Fibroblast of the conjunctiva (primary cell): ENCODE data around the gene KRT33B.
"Not testable (repeated sequence)": the region's sequence is repeated elsewhere in the genome, so short reads cannot be mapped to it uniquely, and the experiment has no call there.

Source experiments
- DNase-seq: peaks from one replicate; pipeline ENCODE4 v3.0.0-alpha.2; 2010; ENCODE audit warnings: low read depth

KRT33B gene

DNA sequence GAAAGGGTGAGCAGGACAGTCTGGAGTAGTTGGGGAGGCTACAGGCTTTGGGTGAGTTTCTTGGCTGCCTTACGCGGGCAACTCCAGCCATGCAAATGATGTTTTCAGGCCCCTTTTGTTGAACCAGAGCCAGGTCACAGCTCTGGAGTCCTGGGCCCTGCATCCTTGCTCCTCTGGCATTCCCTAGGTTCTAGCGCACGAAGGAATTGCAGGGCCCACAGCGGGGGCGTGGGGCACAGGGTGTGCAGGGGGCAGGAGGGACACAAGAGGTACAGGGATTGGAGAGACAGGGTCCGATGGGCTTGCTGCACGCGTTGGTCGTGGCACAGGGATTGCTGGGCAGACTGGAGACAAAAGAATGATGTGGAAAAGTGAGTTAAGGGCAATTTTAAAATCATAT is 24.2 kb upstream of the KRT33B start:
- no peak for DNase-seq

- DNase-seq = no peak
These were observed 23.7 kb upstream of the KRT33B start for GRCh38 chr17:41393294-41393693.

DNA sequence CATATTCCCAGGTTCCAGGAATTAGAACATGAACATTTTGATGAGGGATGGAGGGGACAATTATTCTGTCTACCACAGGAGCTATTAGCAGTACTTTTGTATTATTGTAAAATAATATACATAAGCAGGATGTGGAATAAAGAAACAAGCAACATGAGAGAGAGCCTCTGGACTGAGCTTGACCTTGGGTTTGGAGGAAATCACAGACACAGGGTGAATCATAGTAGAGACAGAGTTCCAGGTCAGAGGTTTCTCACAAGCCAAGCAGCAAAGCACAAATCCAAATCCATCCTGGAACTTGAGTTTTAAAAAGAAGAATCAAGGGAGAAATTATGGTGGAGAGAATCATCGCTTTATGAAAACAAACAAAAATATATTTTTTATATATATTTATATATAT is 22.7 kb upstream of the KRT33B start:
- no peak for DNase-seq

DNA sequence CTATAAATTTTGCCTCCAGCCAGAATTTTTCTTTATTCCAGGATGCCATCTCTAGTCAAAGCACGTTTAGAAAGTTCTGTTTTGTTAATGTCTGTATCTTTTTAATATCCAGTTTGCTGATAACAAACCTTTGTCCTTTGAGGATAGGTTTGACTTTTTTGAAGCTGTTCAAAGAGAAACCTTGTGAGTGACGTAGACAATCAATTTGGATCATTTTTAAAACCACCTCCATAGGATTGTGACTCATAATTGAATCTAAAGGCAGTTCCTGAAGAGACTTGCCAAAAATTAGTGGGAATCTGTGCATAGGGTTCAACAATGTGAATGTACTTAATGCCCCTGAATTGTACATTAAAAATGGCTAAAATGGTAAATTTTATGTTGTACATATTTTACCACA is 21.9 kb upstream of the KRT33B start:
- DNase-seq = no peak

DNA sequence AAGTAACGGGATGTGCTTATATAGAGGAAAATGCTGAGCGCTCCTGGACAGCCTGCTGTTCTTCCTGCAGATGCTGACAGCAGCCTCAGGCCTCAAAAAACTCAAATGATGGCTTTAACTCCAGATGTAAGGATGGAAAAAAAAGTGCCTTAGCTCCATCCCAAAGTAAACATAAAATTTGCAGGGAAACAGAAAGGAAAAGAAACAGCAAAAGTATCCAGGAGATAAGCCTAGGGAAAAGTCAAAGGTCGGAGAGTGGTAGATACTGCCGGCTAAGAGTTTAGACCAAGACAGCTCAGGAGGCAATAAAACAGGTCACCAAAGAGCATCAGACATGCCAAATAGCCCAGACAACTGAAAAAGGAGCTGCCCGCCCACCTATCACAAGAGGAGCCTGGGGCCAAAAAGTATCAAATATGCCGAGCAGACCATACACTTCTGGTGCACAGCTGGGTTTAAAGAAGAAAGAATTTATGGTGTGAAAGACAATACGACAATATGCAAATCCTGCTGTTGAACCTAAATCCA is 20.9 kb upstream of the KRT33B start:
- no peak for DNase-seq

DNA sequence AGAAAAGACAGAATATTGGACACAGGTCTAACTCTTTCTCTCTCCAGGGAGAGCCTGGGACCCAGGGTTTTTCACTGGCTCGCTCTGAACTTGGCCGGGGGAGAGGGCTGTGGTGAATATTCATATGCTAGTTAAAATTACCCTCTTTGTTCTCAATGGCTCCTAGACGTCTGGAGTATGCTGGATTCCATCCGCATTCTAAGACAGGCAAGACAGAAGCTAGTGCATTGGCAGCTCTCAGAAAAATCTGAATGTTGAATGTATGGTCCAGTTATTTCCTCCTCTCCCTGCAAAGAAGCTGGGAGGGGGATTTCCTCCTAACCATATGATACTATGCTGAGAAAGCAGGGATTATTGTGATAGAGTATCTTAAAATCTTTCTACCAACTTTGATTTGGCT is 18.1 kb upstream of the KRT33B start:
- no peak for DNase-seq

DNA sequence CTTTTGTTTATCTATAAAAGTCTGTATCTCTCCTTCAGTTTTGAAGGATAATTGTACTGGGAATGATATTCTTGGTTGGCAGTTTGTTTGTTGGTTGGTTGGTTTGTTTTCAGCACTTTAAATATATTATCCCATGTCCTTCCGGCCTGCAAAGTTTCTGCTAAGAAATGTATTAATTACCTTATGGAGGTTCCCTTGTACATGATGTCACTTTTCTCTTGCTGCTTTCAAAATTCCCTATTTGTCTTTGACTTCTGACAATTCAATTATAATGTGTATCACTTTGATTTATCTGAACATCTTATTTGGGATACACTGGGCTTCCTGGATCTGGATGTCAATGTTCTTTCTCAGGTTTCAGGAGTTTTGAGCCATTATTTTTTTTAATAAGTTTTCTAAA is 16.6 kb upstream of the KRT33B start:
- DNase-seq = no peak

- DNase-seq = no peak
These were observed 14.1 kb upstream of the KRT33B start for GRCh38 chr17:41383690-41384089.

DNA sequence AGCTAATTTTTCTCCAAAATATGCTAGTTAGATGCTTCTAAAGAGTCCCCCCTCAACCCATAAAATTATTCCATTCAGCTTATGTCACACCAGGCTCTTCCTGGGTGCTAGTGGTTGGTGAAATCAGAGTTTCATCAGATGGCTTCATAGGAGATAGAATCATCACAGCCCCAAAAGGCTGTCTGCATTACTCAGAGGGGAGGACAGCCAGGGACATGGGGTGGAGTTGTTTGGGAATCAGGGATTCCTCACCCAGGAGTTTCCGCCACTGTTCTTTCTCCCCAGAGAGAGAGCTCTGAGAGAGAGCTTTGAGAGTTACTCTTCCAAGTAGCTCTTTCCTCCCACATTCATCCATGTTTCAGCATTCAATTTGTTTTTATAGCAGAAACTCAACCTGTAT is 12.8 kb upstream of the KRT33B start:
- no peak for DNase-seq

DNA sequence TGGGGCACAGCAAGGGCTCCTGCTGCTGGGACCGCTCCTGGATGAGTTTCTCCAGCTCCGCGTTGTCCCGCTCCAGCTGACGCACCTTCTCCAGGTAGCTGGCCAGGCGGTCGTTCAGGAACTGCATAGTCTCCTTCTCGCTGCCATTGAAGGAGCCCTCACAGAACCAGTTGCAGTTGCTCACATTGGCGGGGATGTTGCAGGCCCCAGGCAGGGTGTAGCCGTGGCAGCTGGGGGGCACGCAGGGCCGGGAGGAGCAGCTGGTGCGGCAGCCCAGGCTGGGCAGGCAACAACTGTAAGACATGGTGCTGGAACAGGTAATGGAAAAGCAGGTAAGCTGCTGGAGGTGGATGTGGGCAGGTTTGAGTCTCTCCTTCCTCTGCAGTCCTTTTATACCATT is 12.3 kb upstream of the KRT33B start, which contains the start of gene KRT34:
TSS of gene KRT34 (minus strand) at position 364 of the 400 bp plus-strand sequence. CDS start at position 304, 60 bp downstream.
- not testable (repeated sequence) for DNase-seq

DNA sequence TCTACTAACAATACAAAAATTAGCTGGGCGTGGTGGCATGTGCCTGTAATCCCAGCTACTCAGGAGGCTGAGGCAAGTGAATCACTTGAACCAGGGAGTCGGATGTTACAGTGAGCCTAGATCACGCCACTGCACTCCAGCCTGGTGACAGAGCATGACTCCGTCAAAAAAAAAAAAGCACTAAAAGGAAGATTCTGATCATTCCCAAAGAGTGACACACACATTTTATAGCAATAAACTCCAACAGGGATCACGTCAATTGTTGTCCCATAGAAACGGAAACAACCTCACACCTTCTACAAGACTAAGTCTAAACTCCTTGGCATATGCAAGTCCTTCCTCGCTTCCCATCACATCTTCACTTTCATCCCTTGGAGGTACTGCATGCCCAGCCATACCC is 10.5 kb upstream of the KRT33B start:
- peak; percentile 14 for DNase-seq

- DNase-seq = no peak
These were observed 7.9 kb upstream of the KRT33B start for GRCh38 chr17:41377546-41377945.

DNA sequence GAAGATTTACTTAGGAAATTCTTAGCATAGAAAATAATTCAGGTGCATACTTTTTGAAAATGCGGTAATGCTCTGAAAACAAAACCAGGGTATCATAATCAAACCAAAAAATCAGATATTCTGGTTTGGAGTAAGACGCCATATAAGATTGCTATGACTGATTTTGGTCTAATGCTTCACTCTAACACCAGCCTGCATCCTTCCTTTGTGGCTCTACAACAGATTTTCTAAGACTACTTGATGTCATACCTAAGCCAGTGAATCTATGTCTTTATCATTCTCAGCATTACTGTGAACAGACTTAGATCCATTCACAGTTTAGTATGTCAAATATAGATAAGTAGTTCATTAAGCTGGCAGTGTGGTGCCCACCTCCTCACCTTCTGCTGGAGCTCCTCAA is 590 bp downstream of the KRT33B start:
- no peak for DNase-seq

DNA sequence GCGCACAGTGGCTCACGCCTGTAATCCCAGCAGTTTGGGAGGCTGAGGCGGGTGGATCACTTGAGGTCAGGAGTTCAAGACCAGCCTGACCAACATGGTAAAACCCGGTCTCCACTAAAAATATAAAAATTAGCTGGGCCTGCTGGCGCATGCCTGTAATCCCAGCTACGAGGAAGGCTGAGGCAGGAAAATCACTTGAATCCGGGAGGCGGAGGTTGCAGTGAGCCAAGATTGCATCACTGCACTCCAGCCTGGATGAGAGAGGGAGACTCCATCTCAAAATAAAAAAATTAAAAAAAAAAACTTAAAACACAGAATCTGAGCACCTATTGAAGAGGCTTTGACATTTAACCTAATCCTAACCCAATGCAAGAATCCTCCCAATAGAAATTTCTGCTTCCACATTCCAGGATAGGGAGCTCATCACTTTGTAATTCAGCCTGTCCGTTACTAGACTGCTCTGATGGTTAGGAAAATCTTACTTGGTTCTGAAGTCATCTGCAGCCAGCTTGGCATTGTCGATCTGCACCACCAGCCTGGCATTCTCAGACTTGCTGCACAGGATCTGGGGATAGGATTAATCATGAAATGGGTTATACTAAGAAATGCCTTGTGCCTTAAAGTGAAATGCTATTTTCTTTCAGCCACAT is 2.1 kb downstream of the KRT33B start:
- DNase-seq = no peak

DNA sequence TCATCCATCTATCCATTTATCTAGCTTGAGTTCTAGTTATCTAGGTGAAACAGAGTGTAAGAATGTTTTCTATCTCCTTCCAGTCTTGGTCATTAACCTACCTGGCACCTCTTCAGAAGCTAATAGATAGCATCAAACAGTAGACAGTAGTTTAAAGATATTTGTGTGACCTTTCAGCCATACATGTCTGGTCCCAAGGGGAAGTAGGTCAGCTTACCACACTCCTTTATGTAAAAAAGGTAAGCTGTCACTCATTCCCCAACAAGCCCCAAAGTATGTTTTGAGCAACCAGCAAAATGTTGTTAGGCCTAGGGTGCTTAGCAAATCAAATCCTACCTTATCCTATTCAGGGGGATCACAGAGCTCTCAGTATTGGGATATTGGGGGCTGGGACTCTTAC is 3.5 kb downstream of the KRT33B start:
- no peak for DNase-seq

GRCh38 chr17:41363881-41364280 is 5.7 kb downstream of the KRT33B start:
- DNase-seq = no peak

GRCh38 chr17:41360296-41360995 is 9.2 kb downstream of the KRT33B start:
- DNase-seq = no peak

GRCh38 chr17:41354536-41354935 is 15.1 kb downstream of the KRT33B start:
- DNase-seq = no peak

- no peak for DNase-seq
These were observed 16.8 kb downstream of the KRT33B start for GRCh38 chr17:41352597-41353366.

- no peak for DNase-seq
These were observed 18.4 kb downstream of the KRT33B start for GRCh38 chr17:41351177-41351576.

DNA sequence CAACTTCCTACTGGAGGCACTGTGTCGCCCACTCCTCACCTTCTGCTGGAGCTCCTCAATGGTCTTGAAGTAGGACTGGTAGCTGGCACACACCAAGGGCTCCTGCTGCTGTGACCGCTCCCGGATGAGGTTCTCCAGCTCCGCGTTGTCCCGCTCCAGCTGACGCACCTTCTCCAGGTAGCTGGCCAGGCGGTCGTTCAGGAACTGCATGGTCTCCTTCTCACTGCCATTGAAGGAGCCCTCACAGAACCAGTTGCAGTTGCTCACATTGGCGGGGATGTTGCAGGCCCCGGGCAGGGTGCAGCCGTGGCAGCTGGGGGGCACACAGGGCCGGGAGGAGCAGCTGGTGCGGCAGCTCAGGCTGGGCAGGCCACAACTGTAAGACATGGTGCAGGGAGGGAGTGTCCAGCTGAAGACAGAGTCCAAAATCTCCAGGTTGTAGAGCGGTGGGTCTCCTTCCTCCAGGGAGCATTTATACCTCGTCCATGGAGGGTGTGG is 19.2 kb downstream of the KRT33B start, which contains the start of gene KRT33A:
TSS of gene KRT33A (minus strand) at position 448 of the 498 bp plus-strand sequence. CDS start at position 387, 61 bp downstream.
- DNase-seq = not testable (repeated sequence)
